BE2C (cell line): ENCODE measurements around the gene ARHGAP25.

Experiments used
- DNase-seq: peaks from one replicate; pipeline ENCODE4 v3.0.0-alpha.2; 2020
- H3K27me3 ChIP-seq: fragments of 250-450 bp; sonication (Bioruptor Pico); 2 replicates; pipeline ENCODE4 v1.5.1; 2020; ENCODE audit warnings: mild to moderate bottlenecking
- H3K36me3 ChIP-seq: fragments of 250-450 bp; sonication (Bioruptor Pico); 2 replicates; pipeline ENCODE4 v1.5.1; 2020; ENCODE audit warnings: mild to moderate bottlenecking
- H3K4me1 ChIP-seq: fragments of 250-450 bp; sonication (Bioruptor Pico); 2 replicates; pipeline ENCODE4 v1.5.1; 2020
- H3K4me3 ChIP-seq: 2 replicates; pipeline ENCODE4 v1.5.1; 2011; ENCODE audit warnings: low read depth, low read length
- H3K9me3 ChIP-seq: fragments of 250-450 bp; sonication (Bioruptor Pico); 2 replicates; pipeline ENCODE4 v1.5.1; 2020
- TF ChIP-seq, protein P1 (sequence below): IDR thresholded peaks from 2 replicates; pipeline ENCODE4 v1.5.1; 2012; ENCODE audit warnings: mild to moderate bottlenecking, low read depth, low read length

ARHGAP25 gene

GRCh38 chr2:68813596-68813995, 79.0 kb downstream of the ARHGAP25 start:
- Histone ChIP-seq H3K9me3 (no peaks in the 10 kb centered on the region), H3K27me3 (no peaks in the 10 kb centered on the region), H3K4me3 (no peak overlapping the region), H3K36me3 (no peaks in the 10 kb centered on the region), H3K4me1 (no peaks in the 10 kb centered on the region)
- no peak for DNase-seq
- TF ChIP-seq, protein P1, sequence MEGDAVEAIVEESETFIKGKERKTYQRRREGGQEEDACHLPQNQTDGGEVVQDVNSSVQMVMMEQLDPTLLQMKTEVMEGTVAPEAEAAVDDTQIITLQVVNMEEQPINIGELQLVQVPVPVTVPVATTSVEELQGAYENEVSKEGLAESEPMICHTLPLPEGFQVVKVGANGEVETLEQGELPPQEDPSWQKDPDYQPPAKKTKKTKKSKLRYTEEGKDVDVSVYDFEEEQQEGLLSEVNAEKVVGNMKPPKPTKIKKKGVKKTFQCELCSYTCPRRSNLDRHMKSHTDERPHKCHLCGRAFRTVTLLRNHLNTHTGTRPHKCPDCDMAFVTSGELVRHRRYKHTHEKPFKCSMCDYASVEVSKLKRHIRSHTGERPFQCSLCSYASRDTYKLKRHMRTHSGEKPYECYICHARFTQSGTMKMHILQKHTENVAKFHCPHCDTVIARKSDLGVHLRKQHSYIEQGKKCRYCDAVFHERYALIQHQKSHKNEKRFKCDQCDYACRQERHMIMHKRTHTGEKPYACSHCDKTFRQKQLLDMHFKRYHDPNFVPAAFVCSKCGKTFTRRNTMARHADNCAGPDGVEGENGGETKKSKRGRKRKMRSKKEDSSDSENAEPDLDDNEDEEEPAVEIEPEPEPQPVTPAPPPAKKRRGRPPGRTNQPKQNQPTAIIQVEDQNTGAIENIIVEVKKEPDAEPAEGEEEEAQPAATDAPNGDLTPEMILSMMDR: no peak

GRCh38 chr2:68817306-68817705, 82.7 kb downstream of the ARHGAP25 start:
- Histone ChIP-seq H3K4me1 (no peaks in the 10 kb centered on the region), H3K36me3 (no peaks in the 10 kb centered on the region), H3K27me3 (no peaks in the 10 kb centered on the region), H3K4me3 (no peak overlapping the region), H3K9me3 (no peaks in the 10 kb centered on the region)
- DNase-seq: no peak
- TF ChIP-seq, protein P1: no peak

DNA sequence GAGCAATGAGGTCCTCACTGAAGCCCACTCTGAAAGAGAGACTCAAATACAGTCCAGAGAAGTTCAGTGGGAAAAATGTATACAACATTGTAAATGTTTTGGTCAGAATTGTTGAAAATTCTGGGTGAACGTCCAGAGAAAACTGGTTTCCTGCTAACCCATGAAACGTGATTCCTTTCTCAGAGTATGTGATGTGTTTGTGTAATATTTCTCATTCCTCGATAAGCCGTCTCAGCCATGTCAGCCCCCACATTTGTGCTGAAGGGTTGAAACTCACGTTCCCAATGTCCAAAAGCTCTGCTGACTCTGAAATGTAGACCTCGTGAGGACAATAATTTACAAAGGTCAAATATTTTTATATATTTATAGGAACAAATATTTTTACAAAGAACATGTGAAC, 84.9 kb downstream of the ARHGAP25 start:
- no peak overlapping the region for H3K4me3 ChIP-seq
- H3K27me3 ChIP-seq: no peaks in the 10 kb centered on the region
- no peak for DNase-seq

DNA sequence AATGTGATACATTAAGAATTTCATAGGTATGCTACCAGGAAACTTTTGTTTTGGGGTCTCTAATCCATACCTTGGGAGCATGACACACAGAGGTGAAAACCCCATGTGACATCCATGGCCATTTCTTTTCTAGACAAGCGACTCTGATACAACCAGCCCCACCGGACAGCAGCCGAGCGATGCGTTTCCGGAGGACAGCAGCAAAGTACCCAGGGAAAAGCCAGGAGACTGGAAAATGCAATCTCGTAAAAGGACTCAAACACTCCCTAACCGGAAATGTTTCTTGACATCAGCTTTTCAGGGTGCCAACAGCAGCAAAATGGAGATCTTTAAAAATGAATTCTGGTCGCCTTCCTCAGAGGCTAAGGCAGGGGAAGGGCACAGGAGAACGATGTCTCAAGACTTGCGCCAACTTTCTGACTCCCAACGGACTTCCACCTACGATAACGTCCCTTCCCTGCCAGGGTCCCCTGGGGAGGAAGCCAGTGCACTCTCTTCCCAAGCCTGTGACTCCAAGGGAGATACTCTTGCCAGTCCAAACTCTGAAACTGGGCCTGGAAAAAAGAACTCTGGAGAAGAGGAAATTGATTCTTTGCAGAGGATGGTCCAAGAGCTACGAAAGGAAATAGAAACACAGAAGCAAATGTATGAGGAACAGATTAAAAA, 87.7 kb downstream of the ARHGAP25 start:
- Histone ChIP-seq H3K4me1 (no peaks in the 10 kb centered on the region), H3K36me3 (no peaks in the 10 kb centered on the region), H3K4me3 (no peak overlapping the region), H3K27me3 (no peaks in the 10 kb centered on the region), H3K9me3 (no peaks in the 10 kb centered on the region)
- TF ChIP-seq, protein P1: no peak
- DNase-seq: no peak

More for the DNA sequence above, 84.9 kb downstream of the ARHGAP25 start:
- TF ChIP-seq, protein P1: no peak
- no peaks in the 10 kb centered on the region for H3K4me1 ChIP-seq
- no peaks in the 10 kb centered on the region for H3K36me3 ChIP-seq
- no peaks in the 10 kb centered on the region for H3K9me3 ChIP-seq

GRCh38 chr2:68824831-68825230, 90.2 kb downstream of the ARHGAP25 start:
- H3K27me3 ChIP-seq: no peaks in the 10 kb centered on the region
- no peaks in the 10 kb centered on the region for H3K4me1 ChIP-seq
- DNase-seq: no peak
- no peak overlapping the region for H3K4me3 ChIP-seq
- TF ChIP-seq, protein P1: no peak
- no peaks in the 10 kb centered on the region for H3K9me3 ChIP-seq
- no peaks in the 10 kb centered on the region for H3K36me3 ChIP-seq

DNA sequence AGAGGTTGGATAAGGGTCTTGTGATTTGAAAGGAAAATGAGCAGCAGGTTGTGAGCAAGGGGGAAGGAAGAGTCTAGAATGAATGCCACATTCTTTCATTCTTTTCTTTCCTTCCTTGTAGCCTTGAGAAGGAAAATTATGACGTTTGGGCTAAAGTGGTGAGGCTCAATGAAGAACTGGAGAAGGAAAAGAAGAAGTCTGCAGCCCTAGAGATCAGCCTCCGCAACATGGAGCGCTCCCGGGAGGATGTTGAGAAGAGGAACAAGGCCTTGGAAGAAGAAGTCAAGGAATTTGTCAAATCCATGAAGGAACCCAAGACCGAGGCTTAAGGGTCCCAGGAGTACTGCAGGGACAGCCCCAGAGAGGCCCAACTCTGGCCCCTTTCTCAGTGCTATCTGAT, 91.3 kb downstream of the ARHGAP25 start:
- Histone ChIP-seq H3K4me1 (no peaks in the 10 kb centered on the region), H3K9me3 (no peaks in the 10 kb centered on the region)
- TF ChIP-seq, protein P1: no peak

More for the DNA sequence above, 91.3 kb downstream of the ARHGAP25 start:
- H3K36me3 ChIP-seq: no peaks in the 10 kb centered on the region
- no peak overlapping the region for H3K4me3 ChIP-seq
- DNase-seq: no peak
- H3K27me3 ChIP-seq: no peaks in the 10 kb centered on the region
